Astrocyte (in vitro differentiated cells and primary cell): ENCODE measurements around the gene SLC39A9.

Source experiments
- CTCF ChIP-seq: IDR thresholded peaks from 2 replicates; pipeline ENCODE4 v1.5.1; 2011; ENCODE audit warnings: low read depth, mild to moderate bottlenecking, inconsistent platforms, low read length, moderate library complexity; ENCODE audit not compliant: insufficient read depth
- EZH2 ChIP-seq: IDR thresholded peaks from 2 replicates; pipeline ENCODE4 v1.6.1; 2012; ENCODE audit warnings: mild to moderate bottlenecking, low read length, inconsistent platforms; ENCODE audit not compliant: insufficient read depth

- TF ChIP-seq CTCF (no peak), EZH2 (no peak)
Observed at GRCh38 chr14:69360438-69361108, 37.9 kb upstream of the SLC39A9 start.
